ENCODE data around the gene CASZ1. TPM values are rescaled to one million over a fixed set of nuclear protein-coding genes. Genes with fewer than 3 reads are reported as not detected.

The CASZ1 gene
- polyA plus RNA-seq, 4 donors, result 13.5 to 23.0 (median 14.5) TPM

- Histone ChIP-seq H3K4me1 (ENCODE audit: control insufficient read depth in 3 of 3, insufficient read depth in 2 of 3, low read depth in 1 of 3, low read length in 2 of 3) (no peaks in the 10 kb centered on the region), H3K9me3 (ENCODE audit: control insufficient read depth in 2 of 2, insufficient read depth in 1 of 2, low read depth in 1 of 2, low read length in 1 of 2) (peaks cover 0 to 2% of the 10 kb centered on the region in 2 donors), H3K4me3 (ENCODE audit: low read depth in 1 of 3, low read length in 3 of 3) (no peak overlapping the region), H3K27ac (ENCODE audit: low read depth in 1 of 3, low read length in 2 of 3) (no peak overlapping the region), H3K36me3 (ENCODE audit: control insufficient read depth in 3 of 3, insufficient read depth in 2 of 3, low read depth in 1 of 3, low read length in 3 of 3) (peaks cover 0 to 10% (median 1%) of the 10 kb centered on the region in 3 donors), H3K27me3 (ENCODE audit: control insufficient read depth in 3 of 3, insufficient read depth in 3 of 3, low read length in 3 of 3) (no peaks in the 10 kb centered on the region)
- WGBS, 3 donors, result 84 to 93% (median 90%) methylated on average over 5 of the region's 5 CpGs
- FAIRE-seq, result no peak
- no peak for DNase-seq
Observed at GRCh38 chr1:10589074-10589473, 207.4 kb downstream of the CASZ1 start.

GRCh38 chr1:10588640-10589039, 207.8 kb downstream of the CASZ1 start:
- Histone ChIP-seq H3K4me3 (ENCODE audit: low read depth in 1 of 3, low read length in 3 of 3) (no peak overlapping the region), H3K36me3 (ENCODE audit: control insufficient read depth in 3 of 3, insufficient read depth in 2 of 3, low read depth in 1 of 3, low read length in 3 of 3) (peaks cover 0 to 10% (median 1%) of the 10 kb centered on the region in 3 donors), H3K4me1 (ENCODE audit: control insufficient read depth in 3 of 3, insufficient read depth in 2 of 3, low read depth in 1 of 3, low read length in 2 of 3) (no peaks in the 10 kb centered on the region), H3K9me3 (ENCODE audit: control insufficient read depth in 2 of 2, insufficient read depth in 1 of 2, low read depth in 1 of 2, low read length in 1 of 2) (peaks cover 0 to 2% of the 10 kb centered on the region in 2 donors), H3K27ac (ENCODE audit: low read depth in 1 of 3, low read length in 2 of 3) (no peak overlapping the region), H3K27me3 (ENCODE audit: control insufficient read depth in 3 of 3, insufficient read depth in 3 of 3, low read length in 3 of 3) (no peaks in the 10 kb centered on the region)
- DNase-seq (no peak), FAIRE-seq (no peak)
- WGBS, 3 donors, result 95% methylated on average over 5 of the region's 5 CpGs

Other genes starting within 250 kb of the CASZ1 start
- gene TARDBP, start 216.0 kb upstream of the CASZ1 start, polyA plus RNA-seq, result 100 to 1,000 TPM in 2 of 4 donors, 10 to 100 TPM in 2; 86.1 to 184 (median 116) TPM